WTC11 (cell line): ENCODE data around the gene HTR7. TPM values are rescaled to one million over a fixed set of nuclear protein-coding genes. Genes with fewer than 3 reads are reported as not detected.

Source experiments
- ATAC-seq: fragments of 200-7000 bp; cut with Tn5 transposase; 2 replicates; pipeline ENCODE4 v1.10.0; 2021; ENCODE audit warnings: mild to moderate bottlenecking, moderate library complexity
- CTCF ChIA-PET: fragments of 300-600 bp; sonication (Branson Sonifier 250); formaldehyde crosslinking; loops from one replicate; lab custom pipeline; 2021; ENCODE audit warnings: antibody characterized with exemption; lab: Charles Lee
- POLR2A ChIA-PET: fragments of 350-600 bp; sonication (Branson Sonifier 250); formaldehyde crosslinking; loops from one replicate; lab custom pipeline; 2021; ENCODE audit warnings: antibody characterized with exemption; lab: Charles Lee
- DNase-seq: peaks from one replicate; pipeline ENCODE4 v3.0.0; 2021; ENCODE audit warnings: low spot score
- H3K27ac Mint-ChIP-seq: 2 replicates; pipeline ENCODE4 v1.8.0; 2021; ENCODE audit warnings: mixed read lengths
- H3K27me3 Mint-ChIP-seq: 2 replicates; pipeline ENCODE4 v1.8.0; 2021; ENCODE audit warnings: low read depth, mild to moderate bottlenecking, moderate library complexity, mixed read lengths
- H3K36me3 Mint-ChIP-seq: 2 replicates; pipeline ENCODE4 v1.8.0; 2021; ENCODE audit warnings: mixed read lengths
- H3K4me1 Mint-ChIP-seq: 2 replicates; pipeline ENCODE4 v1.8.0; 2022; ENCODE audit warnings: mixed read lengths
- H3K4me3 Mint-ChIP-seq: 2 replicates; pipeline ENCODE4 v1.8.0; 2021; ENCODE audit warnings: mild to moderate bottlenecking, moderate library complexity, mixed read lengths
- H3K9me3 Mint-ChIP-seq: 2 replicates; pipeline ENCODE4 v1.8.0; 2021; ENCODE audit warnings: mixed read lengths
- CREB1 ChIP-seq: sonication (generic); formaldehyde crosslinking; IDR thresholded peaks from 2 replicates; pipeline ENCODE4 v1.8.0; 2023; ENCODE audit warnings: mild to moderate bottlenecking, missing genetic modification reagents
- CREM ChIP-seq: sonication (generic); formaldehyde crosslinking; IDR thresholded peaks from 2 replicates; pipeline ENCODE4 v1.8.1; 2022; ENCODE audit warnings: mild to moderate bottlenecking, missing genetic modification reagents, moderate library complexity
- ELF4 ChIP-seq: sonication (generic); formaldehyde crosslinking; IDR thresholded peaks from 2 replicates; pipeline ENCODE4 v1.8.1; 2022; ENCODE audit warnings: low read depth, mild to moderate bottlenecking, moderate library complexity, missing genetic modification reagents
- ETV6 ChIP-seq: sonication (generic); formaldehyde crosslinking; IDR thresholded peaks from 2 replicates; pipeline ENCODE4 v1.8.1; 2022; ENCODE audit warnings: mild to moderate bottlenecking, missing genetic modification reagents
- FOXK1 ChIP-seq: sonication (generic); formaldehyde crosslinking; IDR thresholded peaks from 2 replicates; pipeline ENCODE4 v1.8.0; 2022; ENCODE audit warnings: mild to moderate bottlenecking, moderate library complexity, missing genetic modification reagents
- FOXP1 ChIP-seq: sonication (generic); formaldehyde crosslinking; IDR thresholded peaks from 2 replicates; pipeline ENCODE4 v1.8.0; 2022; ENCODE audit warnings: missing genetic modification reagents, mild to moderate bottlenecking, moderate library complexity, borderline replicate concordance
- KAT7 ChIP-seq: sonication (generic); formaldehyde crosslinking; IDR thresholded peaks from 2 replicates; pipeline ENCODE4 v1.8.1; 2023; ENCODE audit warnings: missing genetic modification reagents, mild to moderate bottlenecking, borderline replicate concordance
- MXD4 ChIP-seq: fragments of 250-450 bp; sonication (Bioruptor Pico); IDR thresholded peaks from 2 replicates; pipeline ENCODE4 v1.8.0; 2021; ENCODE audit warnings: mild to moderate bottlenecking, moderate library complexity, borderline replicate concordance
- NFATC4 ChIP-seq: fragments of 250-450 bp; sonication (Bioruptor Pico); IDR thresholded peaks from 2 replicates; pipeline ENCODE4 v1.9.0; 2021; ENCODE audit warnings: mild to moderate bottlenecking
- NFYB ChIP-seq: sonication (generic); formaldehyde crosslinking; conservative IDR thresholded peaks from 2 replicates; pipeline ENCODE4 v1.8.0; 2022; ENCODE audit warnings: low read depth, missing genetic modification reagents
- NR3C1 ChIP-seq: sonication (generic); formaldehyde crosslinking; conservative IDR thresholded peaks from 2 replicates; pipeline ENCODE4 v1.8.1; 2023; ENCODE audit warnings: low read depth, mild to moderate bottlenecking, missing genetic modification reagents
- OVOL2 ChIP-seq: fragments of 250-450 bp; sonication (Bioruptor Pico); IDR thresholded peaks from 2 replicates; pipeline ENCODE4 v1.9.0; 2021; ENCODE audit warnings: mild to moderate bottlenecking, borderline replicate concordance
- PRRX2 ChIP-seq: fragments of 250-450 bp; sonication (Bioruptor Pico); IDR thresholded peaks from 2 replicates; pipeline ENCODE4 v1.8.0; 2021; ENCODE audit warnings: mild to moderate bottlenecking
- RORB ChIP-seq: fragments of 250-450 bp; sonication (Bioruptor Pico); IDR thresholded peaks from 2 replicates; pipeline ENCODE4 v1.9.0; 2021; ENCODE audit warnings: mild to moderate bottlenecking
- SMAD3 ChIP-seq: sonication (generic); formaldehyde crosslinking; IDR thresholded peaks from 2 replicates; pipeline ENCODE4 v1.8.0; 2022; ENCODE audit warnings: missing genetic modification reagents, mild to moderate bottlenecking, borderline replicate concordance
- SMAD4 ChIP-seq: sonication (generic); formaldehyde crosslinking; IDR thresholded peaks from 2 replicates; pipeline ENCODE4 v1.8.0; 2022; ENCODE audit warnings: mild to moderate bottlenecking, missing genetic modification reagents
- SOX15 ChIP-seq: fragments of 250-450 bp; sonication (Bioruptor Pico); IDR thresholded peaks from 2 replicates; pipeline ENCODE4 v1.9.0; 2021; ENCODE audit warnings: mild to moderate bottlenecking
- ZBTB21 ChIP-seq: sonication (generic); formaldehyde crosslinking; IDR thresholded peaks from 2 replicates; pipeline ENCODE4 v1.8.1; 2023; ENCODE audit warnings: mild to moderate bottlenecking, missing genetic modification reagents, borderline replicate concordance
- ZNF263 ChIP-seq: sonication (generic); formaldehyde crosslinking; IDR thresholded peaks from 2 replicates; pipeline ENCODE4 v1.8.1; 2022; ENCODE audit warnings: low read depth, mild to moderate bottlenecking, moderate library complexity, missing genetic modification reagents
- ZNF317 ChIP-seq: sonication (generic); formaldehyde crosslinking; IDR thresholded peaks from 2 replicates; pipeline ENCODE4 v1.8.1; 2023; ENCODE audit warnings: low read depth, mild to moderate bottlenecking, moderate library complexity, missing genetic modification reagents, borderline replicate concordance
- ZNF423 ChIP-seq: fragments of 250-450 bp; sonication (Bioruptor Pico); IDR thresholded peaks from 2 replicates; pipeline ENCODE4 v2.1.2; 2022; ENCODE audit warnings: mild to moderate bottlenecking, moderate library complexity
- ZNF671 ChIP-seq: fragments of 250-450 bp; sonication (Bioruptor Pico); IDR thresholded peaks from 2 replicates; pipeline ENCODE4 v1.8.0; 2021; ENCODE audit warnings: mild to moderate bottlenecking
- total RNA-seq: library from RNA; stranded (reverse); gene quantifications from 3 replicates; pipeline ENCODE4 v1.2.3, GENCODE V29; 2021
- TF ChIP-seq, protein P1 (sequence below): sonication (generic); formaldehyde crosslinking; IDR thresholded peaks from 2 replicates; pipeline ENCODE4 v1.8.1; 2023; ENCODE audit warnings: mild to moderate bottlenecking, missing genetic modification reagents, borderline replicate concordance
- TF ChIP-seq, protein P2 (sequence below): sonication (generic); formaldehyde crosslinking; IDR thresholded peaks from 2 replicates; pipeline ENCODE4 v1.8.0; 2022; ENCODE audit warnings: mild to moderate bottlenecking, missing genetic modification reagents
- TF ChIP-seq, protein P3 (sequence below): fragments of 250-450 bp; sonication (Bioruptor Pico); IDR thresholded peaks from 2 replicates; pipeline ENCODE4 v1.9.0; 2021; ENCODE audit warnings: mild to moderate bottlenecking
- TF ChIP-seq, protein P4 (sequence below): sonication (generic); formaldehyde crosslinking; IDR thresholded peaks from 2 replicates; pipeline ENCODE4 v1.8.1; 2022; ENCODE audit warnings: mild to moderate bottlenecking, missing genetic modification reagents, moderate library complexity, borderline replicate concordance

Gene HTR7
- total RNA-seq, 1 experiment from 2014 or later = 11.2 TPM

DNA sequence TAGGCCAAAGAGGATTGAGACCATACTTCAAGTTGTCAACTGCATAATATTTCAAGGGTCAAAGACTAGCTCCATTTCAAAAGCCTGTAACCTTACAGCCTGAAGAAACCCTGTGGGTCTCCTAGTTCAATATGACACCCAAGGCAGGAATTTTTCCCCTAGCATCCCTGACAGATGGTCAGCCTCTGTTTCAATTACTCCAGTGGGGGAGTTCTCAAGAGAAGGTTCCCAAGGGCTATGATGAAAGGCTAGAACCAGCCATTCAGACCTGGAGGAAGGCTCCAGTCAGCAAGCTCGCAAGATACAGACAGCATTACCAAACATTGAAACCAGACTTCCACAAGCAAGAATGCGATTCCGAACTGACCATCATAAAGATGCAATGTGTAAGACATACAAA, 1.6 kb downstream of the HTR7 start (continued):
- no peak for TF ChIP-seq NR3C1
- no peak for TF ChIP-seq FOXK1 (CRISPR knock-in tag)
- no peak for TF ChIP-seq OVOL2
- no peak for TF ChIP-seq NFATC4 (CRISPR knock-in tag)
- no peak for TF ChIP-seq SMAD3 (CRISPR knock-in tag)
- TF ChIP-seq PRRX2 (CRISPR knock-in tag) = no peak

DNA sequence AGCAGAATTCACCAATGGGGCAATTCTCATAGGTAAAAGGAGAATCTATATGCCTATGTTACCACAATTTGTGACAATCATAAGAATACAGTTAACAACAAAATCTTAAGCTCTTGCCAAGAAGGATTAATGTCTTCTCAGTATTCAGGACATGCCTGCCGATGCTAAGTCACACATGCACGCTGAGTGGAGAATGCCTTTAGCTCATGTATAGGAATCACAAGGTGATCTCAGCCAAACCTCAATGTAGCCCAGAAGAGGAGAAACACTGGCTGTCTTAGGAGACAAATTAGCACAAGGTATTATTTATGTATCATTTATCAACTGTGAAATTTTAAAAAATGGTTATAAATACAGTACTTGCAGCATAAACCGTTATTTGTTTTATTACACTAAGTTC, 2.7 kb downstream of the HTR7 start:
- DNase-seq (no peak), ATAC-seq (no peak)
- Mint-ChIP-seq H3K27me3 (peaks cover 56% of the 10 kb centered on the region), H3K4me1 (peaks cover 40% of the 10 kb centered on the region), H3K27ac (no peak overlapping the region), H3K4me3 (peak overlapping the region; percentile 94), H3K9me3 (peaks cover 30% of the 10 kb centered on the region), H3K36me3 (peaks cover 32% of the 10 kb centered on the region)
- POLR2A ChIA-PET = no interaction called here
- TF ChIP-seq SOX15 (CRISPR knock-in tag) = no peak
- no peak for TF ChIP-seq FOXP1 (CRISPR knock-in tag)
- TF ChIP-seq ETV6 = no peak
- no peak for TF ChIP-seq ZNF263 (CRISPR knock-in tag)
- TF ChIP-seq CREB1 (CRISPR knock-in tag) = no peak
- TF ChIP-seq ZNF317 (CRISPR knock-in tag) = no peak
- no peak for TF ChIP-seq KAT7 (CRISPR knock-in tag)
- no peak for TF ChIP-seq ZNF423
- TF ChIP-seq, protein P1, sequence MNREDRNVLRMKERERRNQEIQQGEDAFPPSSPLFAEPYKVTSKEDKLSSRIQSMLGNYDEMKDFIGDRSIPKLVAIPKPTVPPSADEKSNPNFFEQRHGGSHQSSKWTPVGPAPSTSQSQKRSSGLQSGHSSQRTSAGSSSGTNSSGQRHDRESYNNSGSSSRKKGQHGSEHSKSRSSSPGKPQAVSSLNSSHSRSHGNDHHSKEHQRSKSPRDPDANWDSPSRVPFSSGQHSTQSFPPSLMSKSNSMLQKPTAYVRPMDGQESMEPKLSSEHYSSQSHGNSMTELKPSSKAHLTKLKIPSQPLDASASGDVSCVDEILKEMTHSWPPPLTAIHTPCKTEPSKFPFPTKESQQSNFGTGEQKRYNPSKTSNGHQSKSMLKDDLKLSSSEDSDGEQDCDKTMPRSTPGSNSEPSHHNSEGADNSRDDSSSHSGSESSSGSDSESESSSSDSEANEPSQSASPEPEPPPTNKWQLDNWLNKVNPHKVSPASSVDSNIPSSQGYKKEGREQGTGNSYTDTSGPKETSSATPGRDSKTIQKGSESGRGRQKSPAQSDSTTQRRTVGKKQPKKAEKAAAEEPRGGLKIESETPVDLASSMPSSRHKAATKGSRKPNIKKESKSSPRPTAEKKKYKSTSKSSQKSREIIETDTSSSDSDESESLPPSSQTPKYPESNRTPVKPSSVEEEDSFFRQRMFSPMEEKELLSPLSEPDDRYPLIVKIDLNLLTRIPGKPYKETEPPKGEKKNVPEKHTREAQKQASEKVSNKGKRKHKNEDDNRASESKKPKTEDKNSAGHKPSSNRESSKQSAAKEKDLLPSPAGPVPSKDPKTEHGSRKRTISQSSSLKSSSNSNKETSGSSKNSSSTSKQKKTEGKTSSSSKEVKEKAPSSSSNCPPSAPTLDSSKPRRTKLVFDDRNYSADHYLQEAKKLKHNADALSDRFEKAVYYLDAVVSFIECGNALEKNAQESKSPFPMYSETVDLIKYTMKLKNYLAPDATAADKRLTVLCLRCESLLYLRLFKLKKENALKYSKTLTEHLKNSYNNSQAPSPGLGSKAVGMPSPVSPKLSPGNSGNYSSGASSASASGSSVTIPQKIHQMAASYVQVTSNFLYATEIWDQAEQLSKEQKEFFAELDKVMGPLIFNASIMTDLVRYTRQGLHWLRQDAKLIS (CRISPR knock-in tag) = no peak
- no peak for TF ChIP-seq MXD4 (CRISPR knock-in tag)
- CTCF ChIA-PET = interaction anchor here (2.2 kb wide), 1 partner anchor 88 kb away, joined by 7 read pairs; no protein-coding TSS in a partner anchor

DNA sequence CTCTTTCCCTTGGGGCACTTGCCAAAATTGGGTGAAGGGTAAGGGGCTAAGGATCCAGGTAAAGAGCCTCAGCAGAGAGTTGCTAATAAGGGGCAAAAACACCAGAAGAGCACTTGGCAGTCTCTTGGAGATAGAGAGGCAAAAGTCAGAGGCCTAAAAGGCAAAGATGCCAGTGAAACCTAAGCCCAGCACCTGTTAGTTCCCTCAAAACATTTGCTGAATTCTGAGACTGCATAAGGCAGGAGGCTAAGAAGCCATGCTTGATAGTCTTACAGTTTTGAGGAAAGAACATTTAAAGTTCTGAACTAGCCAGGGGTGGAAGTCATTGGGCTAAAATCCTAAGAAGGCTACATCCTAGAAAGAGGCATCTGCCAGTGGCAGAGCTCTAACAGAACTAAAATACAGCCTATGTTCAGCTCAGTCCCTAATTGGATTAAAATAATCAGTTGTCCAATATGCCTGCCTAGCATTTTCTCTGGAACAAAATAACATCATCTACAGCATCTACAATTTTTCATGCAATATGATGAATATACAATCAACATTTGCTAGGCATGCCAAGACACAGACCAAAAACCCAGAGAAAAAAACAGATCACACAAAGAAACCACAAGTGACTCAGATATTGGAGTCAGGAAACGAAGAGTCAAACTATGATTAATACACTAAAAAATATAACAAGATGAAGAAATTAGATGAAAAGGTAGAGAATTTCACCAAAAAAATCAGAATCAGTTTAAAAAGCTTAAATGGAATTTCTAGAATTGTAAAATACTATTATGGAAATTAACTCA, 7.7 kb downstream of the HTR7 start:
- DNase-seq = no peak
- ATAC-seq = no peak
- H3K36me3 Mint-ChIP-seq = peaks cover 42% of the 10 kb centered on the region
- CTCF ChIA-PET = no interaction called here
- no peak for TF ChIP-seq SOX15 (CRISPR knock-in tag)
- TF ChIP-seq NFYB (CRISPR knock-in tag) = no peak
- no peak for TF ChIP-seq SMAD4 (CRISPR knock-in tag)
- TF ChIP-seq, protein P2, sequence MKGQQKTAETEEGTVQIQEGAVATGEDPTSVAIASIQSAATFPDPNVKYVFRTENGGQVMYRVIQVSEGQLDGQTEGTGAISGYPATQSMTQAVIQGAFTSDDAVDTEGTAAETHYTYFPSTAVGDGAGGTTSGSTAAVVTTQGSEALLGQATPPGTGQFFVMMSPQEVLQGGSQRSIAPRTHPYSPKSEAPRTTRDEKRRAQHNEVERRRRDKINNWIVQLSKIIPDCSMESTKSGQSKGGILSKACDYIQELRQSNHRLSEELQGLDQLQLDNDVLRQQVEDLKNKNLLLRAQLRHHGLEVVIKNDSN (CRISPR knock-in tag) = no peak
- no peak for TF ChIP-seq ZBTB21 (CRISPR knock-in tag)
- TF ChIP-seq ELF4 (CRISPR knock-in tag) = no peak
- no peak for TF ChIP-seq RORB (CRISPR knock-in tag)
- TF ChIP-seq ZNF671 = no peak
- no peak for TF ChIP-seq ZNF317 (CRISPR knock-in tag)
- TF ChIP-seq CREM (CRISPR knock-in tag) = no peak
- TF ChIP-seq, protein P3, sequence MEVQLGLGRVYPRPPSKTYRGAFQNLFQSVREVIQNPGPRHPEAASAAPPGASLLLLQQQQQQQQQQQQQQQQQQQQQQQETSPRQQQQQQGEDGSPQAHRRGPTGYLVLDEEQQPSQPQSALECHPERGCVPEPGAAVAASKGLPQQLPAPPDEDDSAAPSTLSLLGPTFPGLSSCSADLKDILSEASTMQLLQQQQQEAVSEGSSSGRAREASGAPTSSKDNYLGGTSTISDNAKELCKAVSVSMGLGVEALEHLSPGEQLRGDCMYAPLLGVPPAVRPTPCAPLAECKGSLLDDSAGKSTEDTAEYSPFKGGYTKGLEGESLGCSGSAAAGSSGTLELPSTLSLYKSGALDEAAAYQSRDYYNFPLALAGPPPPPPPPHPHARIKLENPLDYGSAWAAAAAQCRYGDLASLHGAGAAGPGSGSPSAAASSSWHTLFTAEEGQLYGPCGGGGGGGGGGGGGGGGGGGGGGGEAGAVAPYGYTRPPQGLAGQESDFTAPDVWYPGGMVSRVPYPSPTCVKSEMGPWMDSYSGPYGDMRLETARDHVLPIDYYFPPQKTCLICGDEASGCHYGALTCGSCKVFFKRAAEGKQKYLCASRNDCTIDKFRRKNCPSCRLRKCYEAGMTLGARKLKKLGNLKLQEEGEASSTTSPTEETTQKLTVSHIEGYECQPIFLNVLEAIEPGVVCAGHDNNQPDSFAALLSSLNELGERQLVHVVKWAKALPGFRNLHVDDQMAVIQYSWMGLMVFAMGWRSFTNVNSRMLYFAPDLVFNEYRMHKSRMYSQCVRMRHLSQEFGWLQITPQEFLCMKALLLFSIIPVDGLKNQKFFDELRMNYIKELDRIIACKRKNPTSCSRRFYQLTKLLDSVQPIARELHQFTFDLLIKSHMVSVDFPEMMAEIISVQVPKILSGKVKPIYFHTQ = no peak
- TF ChIP-seq, protein P4, sequence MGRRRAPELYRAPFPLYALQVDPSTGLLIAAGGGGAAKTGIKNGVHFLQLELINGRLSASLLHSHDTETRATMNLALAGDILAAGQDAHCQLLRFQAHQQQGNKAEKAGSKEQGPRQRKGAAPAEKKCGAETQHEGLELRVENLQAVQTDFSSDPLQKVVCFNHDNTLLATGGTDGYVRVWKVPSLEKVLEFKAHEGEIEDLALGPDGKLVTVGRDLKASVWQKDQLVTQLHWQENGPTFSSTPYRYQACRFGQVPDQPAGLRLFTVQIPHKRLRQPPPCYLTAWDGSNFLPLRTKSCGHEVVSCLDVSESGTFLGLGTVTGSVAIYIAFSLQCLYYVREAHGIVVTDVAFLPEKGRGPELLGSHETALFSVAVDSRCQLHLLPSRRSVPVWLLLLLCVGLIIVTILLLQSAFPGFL (CRISPR knock-in tag) = no peak
- no peak overlapping the region for H3K4me3 Mint-ChIP-seq
- H3K27ac Mint-ChIP-seq = no peak overlapping the region
- H3K9me3 Mint-ChIP-seq = peaks cover 43% of the 10 kb centered on the region
- POLR2A ChIA-PET = no interaction called here
- peaks cover 14% of the 10 kb centered on the region for H3K27me3 Mint-ChIP-seq
- H3K4me1 Mint-ChIP-seq = peaks cover 21% of the 10 kb centered on the region
